NCI-H2227 (cell line): ENCODE data around the gene OSBPL6.

Experiments used
- DNase-seq: peaks from one replicate; lab custom pipeline; 2025; ENCODE audit not compliant: unreplicated experiment; lab: John Stamatoyannopoulos, UW

Gene OSBPL6

GRCh38 chr2:178426388-178426787, 232.1 kb downstream of the OSBPL6 start:
- DNase-seq: no peak

- no peak for DNase-seq
These were observed 233.1 kb downstream of the OSBPL6 start for GRCh38 chr2:178427458-178427857.

GRCh38 chr2:178428396-178428806, 234.1 kb downstream of the OSBPL6 start:
- no peak for DNase-seq

- DNase-seq: no peak
These were observed 235.0 kb downstream of the OSBPL6 start for GRCh38 chr2:178429336-178429735.

- no peak for DNase-seq
These were observed 242.3 kb downstream of the OSBPL6 start for GRCh38 chr2:178436662-178437061.

- DNase-seq: no peak
These were observed 247.1 kb downstream of the OSBPL6 start for GRCh38 chr2:178441426-178441825.

GRCh38 chr2:178448968-178449661, 254.8 kb downstream of the OSBPL6 start:
- DNase-seq: no peak

- no peak for DNase-seq
These were observed 255.6 kb downstream of the OSBPL6 start for GRCh38 chr2:178449700-178450523.

- no peak for DNase-seq
These were observed 256.1 kb downstream of the OSBPL6 start for GRCh38 chr2:178450524-178450773.

GRCh38 chr2:178450774-178451525, 256.6 kb downstream of the OSBPL6 start, which contains the start of the genes PJVK and PRKRA:
TSS of gene PJVK (plus strand) at chr2:178451378. CDS start at chr2:178453410, 2,032 bp downstream.
TSS of gene PRKRA (minus strand) at chr2:178451175. CDS start at chr2:178451030, 145 bp downstream.
- DNase-seq: peak; percentile 100

- peak; percentile 47 for DNase-seq
These were observed 258.0 kb downstream of the OSBPL6 start for GRCh38 chr2:178452334-178452733.
